Medulla oblongata (tissue), 1 donor: Measurements from ENCODE around the gene ZNF593OS.

ENCODE experiments used
- DNase-seq: peaks from one replicate; pipeline ENCODE4 v3.0.0-alpha.2; 2015; ENCODE audit errors: extremely low spot score

ZNF593OS gene

GRCh38 chr1:26126321-26127084 lies 45.1 kb downstream of the ZNF593OS start:
- DNase-seq: peak; percentile 37

GRCh38 chr1:26125946-26126320 lies 45.7 kb downstream of the ZNF593OS start:
- no peak for DNase-seq

- DNase-seq: no peak
Measured at GRCh38 chr1:26125382-26125781, 46.2 kb downstream of the ZNF593OS start.

GRCh38 chr1:26124418-26125331 lies 47.0 kb downstream of the ZNF593OS start:
- no peak for DNase-seq

GRCh38 chr1:26122988-26123973 lies 48.4 kb downstream of the ZNF593OS start:
- no peak for DNase-seq

- peak; percentile 45 for DNase-seq
Measured at GRCh38 chr1:26121854-26122773, 49.5 kb downstream of the ZNF593OS start.

- DNase-seq: no peak
Measured at GRCh38 chr1:26119892-26120608, 51.6 kb downstream of the ZNF593OS start.
